ENCODE data around the gene PCBP3. TPM values are rescaled to one million over a fixed set of nuclear protein-coding genes. Genes with fewer than 3 reads are reported as not detected.

PCBP3 gene
- total and polyA plus RNA-seq, 2 of the 8 experiments (the other 6 are each of a cell fraction or from before 2014, with no cell fraction given): 3.5 to 6.3 TPM

DNA sequence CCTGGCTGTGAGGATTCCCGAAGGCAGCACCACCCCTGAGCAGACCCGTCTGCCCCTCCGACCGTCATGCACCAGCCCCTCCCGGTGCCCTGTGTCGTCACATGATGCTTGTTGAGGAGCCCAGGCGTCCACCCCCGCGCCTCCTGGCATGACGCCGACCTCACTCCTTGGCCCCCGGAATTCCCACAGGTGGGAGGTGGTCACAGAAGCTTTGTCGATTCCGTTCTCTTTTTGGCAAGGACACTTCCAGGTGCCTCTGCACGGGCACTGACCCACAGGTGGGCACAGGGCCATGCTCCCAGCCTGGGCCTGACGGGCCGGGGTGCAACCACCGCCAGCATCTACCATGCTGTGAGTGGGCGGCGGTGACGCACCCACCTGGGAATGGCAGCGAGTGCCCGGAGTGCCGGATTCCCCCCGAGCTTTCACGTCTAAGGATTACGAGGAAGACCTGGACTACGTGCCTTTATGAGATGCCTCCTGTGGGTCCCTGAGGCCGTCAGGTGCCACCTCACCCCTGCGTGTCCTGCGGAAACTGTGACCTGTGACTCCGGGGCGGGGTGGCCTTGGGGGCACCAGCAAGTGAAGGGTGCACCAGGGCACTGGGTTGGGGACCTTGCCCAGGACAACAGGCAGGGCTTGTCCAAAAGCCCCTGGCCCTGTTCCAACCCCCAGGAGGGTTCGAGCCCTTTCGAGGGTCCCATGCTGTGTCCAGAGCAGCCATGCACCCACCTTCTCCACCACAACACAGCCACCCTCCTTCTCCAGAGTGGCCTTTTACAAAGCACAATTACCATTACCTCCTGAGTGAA, 306.6 kb downstream of the PCBP3 start (continued):
- TF ChIP-seq, protein P1, sequence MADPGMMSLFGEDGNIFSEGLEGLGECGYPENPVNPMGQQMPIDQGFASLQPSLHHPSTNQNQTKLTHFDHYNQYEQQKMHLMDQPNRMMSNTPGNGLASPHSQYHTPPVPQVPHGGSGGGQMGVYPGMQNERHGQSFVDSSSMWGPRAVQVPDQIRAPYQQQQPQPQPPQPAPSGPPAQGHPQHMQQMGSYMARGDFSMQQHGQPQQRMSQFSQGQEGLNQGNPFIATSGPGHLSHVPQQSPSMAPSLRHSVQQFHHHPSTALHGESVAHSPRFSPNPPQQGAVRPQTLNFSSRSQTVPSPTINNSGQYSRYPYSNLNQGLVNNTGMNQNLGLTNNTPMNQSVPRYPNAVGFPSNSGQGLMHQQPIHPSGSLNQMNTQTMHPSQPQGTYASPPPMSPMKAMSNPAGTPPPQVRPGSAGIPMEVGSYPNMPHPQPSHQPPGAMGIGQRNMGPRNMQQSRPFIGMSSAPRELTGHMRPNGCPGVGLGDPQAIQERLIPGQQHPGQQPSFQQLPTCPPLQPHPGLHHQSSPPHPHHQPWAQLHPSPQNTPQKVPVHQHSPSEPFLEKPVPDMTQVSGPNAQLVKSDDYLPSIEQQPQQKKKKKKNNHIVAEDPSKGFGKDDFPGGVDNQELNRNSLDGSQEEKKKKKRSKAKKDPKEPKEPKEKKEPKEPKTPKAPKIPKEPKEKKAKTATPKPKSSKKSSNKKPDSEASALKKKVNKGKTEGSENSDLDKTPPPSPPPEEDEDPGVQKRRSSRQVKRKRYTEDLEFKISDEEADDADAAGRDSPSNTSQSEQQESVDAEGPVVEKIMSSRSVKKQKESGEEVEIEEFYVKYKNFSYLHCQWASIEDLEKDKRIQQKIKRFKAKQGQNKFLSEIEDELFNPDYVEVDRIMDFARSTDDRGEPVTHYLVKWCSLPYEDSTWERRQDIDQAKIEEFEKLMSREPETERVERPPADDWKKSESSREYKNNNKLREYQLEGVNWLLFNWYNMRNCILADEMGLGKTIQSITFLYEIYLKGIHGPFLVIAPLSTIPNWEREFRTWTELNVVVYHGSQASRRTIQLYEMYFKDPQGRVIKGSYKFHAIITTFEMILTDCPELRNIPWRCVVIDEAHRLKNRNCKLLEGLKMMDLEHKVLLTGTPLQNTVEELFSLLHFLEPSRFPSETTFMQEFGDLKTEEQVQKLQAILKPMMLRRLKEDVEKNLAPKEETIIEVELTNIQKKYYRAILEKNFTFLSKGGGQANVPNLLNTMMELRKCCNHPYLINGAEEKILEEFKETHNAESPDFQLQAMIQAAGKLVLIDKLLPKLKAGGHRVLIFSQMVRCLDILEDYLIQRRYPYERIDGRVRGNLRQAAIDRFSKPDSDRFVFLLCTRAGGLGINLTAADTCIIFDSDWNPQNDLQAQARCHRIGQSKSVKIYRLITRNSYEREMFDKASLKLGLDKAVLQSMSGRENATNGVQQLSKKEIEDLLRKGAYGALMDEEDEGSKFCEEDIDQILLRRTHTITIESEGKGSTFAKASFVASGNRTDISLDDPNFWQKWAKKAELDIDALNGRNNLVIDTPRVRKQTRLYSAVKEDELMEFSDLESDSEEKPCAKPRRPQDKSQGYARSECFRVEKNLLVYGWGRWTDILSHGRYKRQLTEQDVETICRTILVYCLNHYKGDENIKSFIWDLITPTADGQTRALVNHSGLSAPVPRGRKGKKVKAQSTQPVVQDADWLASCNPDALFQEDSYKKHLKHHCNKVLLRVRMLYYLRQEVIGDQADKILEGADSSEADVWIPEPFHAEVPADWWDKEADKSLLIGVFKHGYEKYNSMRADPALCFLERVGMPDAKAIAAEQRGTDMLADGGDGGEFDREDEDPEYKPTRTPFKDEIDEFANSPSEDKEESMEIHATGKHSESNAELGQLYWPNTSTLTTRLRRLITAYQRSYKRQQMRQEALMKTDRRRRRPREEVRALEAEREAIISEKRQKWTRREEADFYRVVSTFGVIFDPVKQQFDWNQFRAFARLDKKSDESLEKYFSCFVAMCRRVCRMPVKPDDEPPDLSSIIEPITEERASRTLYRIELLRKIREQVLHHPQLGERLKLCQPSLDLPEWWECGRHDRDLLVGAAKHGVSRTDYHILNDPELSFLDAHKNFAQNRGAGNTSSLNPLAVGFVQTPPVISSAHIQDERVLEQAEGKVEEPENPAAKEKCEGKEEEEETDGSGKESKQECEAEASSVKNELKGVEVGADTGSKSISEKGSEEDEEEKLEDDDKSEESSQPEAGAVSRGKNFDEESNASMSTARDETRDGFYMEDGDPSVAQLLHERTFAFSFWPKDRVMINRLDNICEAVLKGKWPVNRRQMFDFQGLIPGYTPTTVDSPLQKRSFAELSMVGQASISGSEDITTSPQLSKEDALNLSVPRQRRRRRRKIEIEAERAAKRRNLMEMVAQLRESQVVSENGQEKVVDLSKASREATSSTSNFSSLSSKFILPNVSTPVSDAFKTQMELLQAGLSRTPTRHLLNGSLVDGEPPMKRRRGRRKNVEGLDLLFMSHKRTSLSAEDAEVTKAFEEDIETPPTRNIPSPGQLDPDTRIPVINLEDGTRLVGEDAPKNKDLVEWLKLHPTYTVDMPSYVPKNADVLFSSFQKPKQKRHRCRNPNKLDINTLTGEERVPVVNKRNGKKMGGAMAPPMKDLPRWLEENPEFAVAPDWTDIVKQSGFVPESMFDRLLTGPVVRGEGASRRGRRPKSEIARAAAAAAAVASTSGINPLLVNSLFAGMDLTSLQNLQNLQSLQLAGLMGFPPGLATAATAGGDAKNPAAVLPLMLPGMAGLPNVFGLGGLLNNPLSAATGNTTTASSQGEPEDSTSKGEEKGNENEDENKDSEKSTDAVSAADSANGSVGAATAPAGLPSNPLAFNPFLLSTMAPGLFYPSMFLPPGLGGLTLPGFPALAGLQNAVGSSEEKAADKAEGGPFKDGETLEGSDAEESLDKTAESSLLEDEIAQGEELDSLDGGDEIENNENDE (IDR thresholded peaks at IDR 0.05; ENCODE audit: insufficient replicate concordance, low read length): no peak
- TF ChIP-seq SP4 (IDR thresholded peaks at IDR 0.05; ENCODE audit: low read length) (no peak), POU5F1 (IDR thresholded peaks at IDR 0.05; ENCODE audit: low read depth, low read length) (no peak), RXRA (IDR thresholded peaks at IDR 0.05; ENCODE audit: insufficient read depth, low read depth, low read length) (no peak), MAX (IDR thresholded peaks at IDR 0.05) (no peak), ATF3 (IDR thresholded peaks at IDR 0.05; ENCODE audit: insufficient read depth, low read depth, low read length) (no peak), PHF8 (conservative IDR thresholded peaks at IDR 0.05; ENCODE audit: low read depth, low read length) (no peak), RAD21 (IDR thresholded peaks at IDR 0.05 in 1 of 2, conservative IDR thresholded peaks at IDR 0.05 in 1 of 2; ENCODE audit: low read depth in 2 of 2, low read length in 2 of 2) (no peak)
